HepG2 (cell line): Measurements from ENCODE around the gene ABHD6.

ENCODE experiments used
- CTCF ChIP-seq: sonication (generic); formaldehyde crosslinking; IDR thresholded peaks from 2 replicates; pipeline ENCODE4 v1.5.0; 2020; ENCODE audit warnings: mild to moderate bottlenecking, missing genetic modification reagents, moderate library complexity
- EZH2 ChIP-seq: conservative IDR thresholded peaks from 2 replicates; pipeline ENCODE4 v1.6.1; 2012; ENCODE audit warnings: mild to moderate bottlenecking, low read depth, low read length, moderate library complexity
- KAT7 ChIP-seq: IDR thresholded peaks from 2 replicates; pipeline ENCODE4 v1.6.1; 2018; ENCODE audit warnings: borderline replicate concordance, missing compliant biosample characterization
- SALL1 ChIP-seq: sonication (generic); formaldehyde crosslinking; IDR thresholded peaks from 2 replicates; pipeline ENCODE4 v1.8.0; 2022; ENCODE audit warnings: mild to moderate bottlenecking, missing genetic modification reagents

GRCh38 chr3:58218904-58219303, 18.7 kb upstream of the ABHD6 start:
- TF ChIP-seq SALL1 (CRISPR knock-in tag) (no peak), CTCF (CRISPR knock-in tag) (no peak), KAT7 (no peak), EZH2 (no peak)
